HG03354 (cell line): ENCODE data around the gene EIF2S3B.
"Not testable (repeated sequence)": the region's sequence is repeated elsewhere in the genome, so short reads cannot be mapped to it uniquely, and the experiment has no call there.

Experiments used
- ATAC-seq: cut with Tn5 transposase; IDR thresholded peaks from one replicate; pipeline ENCODE4 v1.9.1; 2021; ENCODE audit warnings: mild to moderate bottlenecking; ENCODE audit not compliant: unreplicated experiment, poor library complexity, severe bottlenecking

Gene EIF2S3B

DNA sequence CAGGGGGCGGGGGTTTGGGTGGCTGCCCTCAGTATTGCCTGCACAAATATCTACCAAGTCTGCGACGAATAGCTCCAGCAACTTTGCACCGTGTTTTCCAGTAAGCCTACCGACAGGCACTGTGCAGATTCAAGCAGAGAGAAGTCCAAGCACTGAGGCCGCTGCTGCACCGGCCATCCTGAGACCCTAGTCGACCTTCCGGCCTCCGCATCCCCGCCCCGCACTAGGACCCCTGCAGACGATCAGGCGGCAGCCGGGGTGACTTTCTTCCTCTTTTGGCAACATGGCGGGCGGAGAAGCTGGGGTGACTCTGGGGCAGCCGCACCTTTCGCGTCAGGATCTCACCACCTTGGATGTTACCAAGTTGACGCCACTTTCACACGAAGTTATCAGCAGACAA is at the start of gene EIF2S3B:
Gene EIF2S3B (plus strand): TSS at position 271 of the 400 bp plus-strand sequence. CDS start 13 bp downstream, at position 284.
- no peak for ATAC-seq

- ATAC-seq: no peak
Measured at GRCh38 chr12:10456856-10457255, 48.8 kb upstream of the EIF2S3B start.

DNA sequence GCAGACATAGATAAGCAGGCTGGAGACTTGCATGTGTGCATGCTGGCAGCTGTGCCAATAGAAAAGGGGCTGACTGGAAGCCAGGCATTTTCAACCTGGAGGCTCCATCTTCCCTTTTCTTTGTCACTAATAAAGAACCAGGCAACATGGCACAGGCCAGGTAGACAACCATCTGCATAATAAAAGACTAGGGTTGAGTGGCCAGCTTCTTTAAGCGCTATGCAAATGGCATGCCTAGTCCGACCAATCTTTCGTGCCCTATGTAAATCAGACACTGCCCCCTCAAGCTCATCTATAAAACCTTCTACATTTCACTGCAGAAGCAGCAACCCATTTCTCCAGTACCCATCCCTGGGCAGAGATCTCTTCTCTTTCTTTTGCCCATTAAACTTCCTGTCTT is 47.9 kb upstream of the EIF2S3B start:
- no peak for ATAC-seq

- no peak for ATAC-seq
Measured at GRCh38 chr12:10466311-10466710, 39.4 kb upstream of the EIF2S3B start.

GRCh38 chr12:10469701-10470100 is 36.0 kb upstream of the EIF2S3B start:
- ATAC-seq: no peak

- ATAC-seq: not testable (repeated sequence)
Measured at GRCh38 chr12:10472808-10473207, 32.9 kb upstream of the EIF2S3B start.

GRCh38 chr12:10481901-10482300 is 23.8 kb upstream of the EIF2S3B start:
- ATAC-seq: not testable (repeated sequence)

- not testable (repeated sequence) for ATAC-seq
Measured at GRCh38 chr12:10487328-10487727, 18.4 kb upstream of the EIF2S3B start.

DNA sequence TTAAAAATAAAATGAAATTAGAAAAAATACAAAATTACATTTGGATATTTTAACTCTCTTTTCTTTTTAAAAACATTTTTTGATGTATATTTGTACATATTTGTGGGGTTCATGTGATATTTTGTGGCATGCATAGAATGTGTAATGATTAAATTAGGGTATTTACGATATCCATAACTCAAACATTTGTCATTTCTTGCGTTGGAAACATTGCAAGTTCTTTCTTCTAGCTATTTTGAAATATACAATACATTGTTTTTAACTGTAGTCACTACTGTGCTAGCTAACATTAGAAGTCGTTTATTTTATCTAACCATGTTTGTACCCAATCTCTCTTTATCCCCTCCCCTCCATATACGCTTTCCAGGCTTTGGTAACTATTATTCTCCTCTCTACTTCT is 13.9 kb upstream of the EIF2S3B start:
- ATAC-seq: no peak

- ATAC-seq: no peak
Measured at GRCh38 chr12:10497602-10498001, 8.1 kb upstream of the EIF2S3B start.

DNA sequence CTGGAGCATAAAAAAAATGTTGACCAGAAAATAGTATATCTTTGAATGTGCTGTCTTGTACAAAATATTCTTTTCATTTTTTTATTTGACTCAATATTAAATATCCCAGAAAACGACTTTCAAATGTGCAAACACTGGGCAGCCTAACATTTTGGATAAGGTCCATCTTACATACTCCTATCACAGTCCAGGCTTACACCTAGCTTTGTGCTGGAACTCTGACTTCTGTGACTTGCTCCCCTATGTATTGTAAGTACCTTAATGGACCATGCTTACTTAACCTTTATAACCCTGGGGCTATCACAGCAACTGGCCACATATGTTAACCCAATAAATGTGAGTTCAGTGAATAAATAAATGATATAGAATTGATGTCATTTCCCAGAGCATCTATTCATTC is 7.6 kb upstream of the EIF2S3B start:
- ATAC-seq: no peak

DNA sequence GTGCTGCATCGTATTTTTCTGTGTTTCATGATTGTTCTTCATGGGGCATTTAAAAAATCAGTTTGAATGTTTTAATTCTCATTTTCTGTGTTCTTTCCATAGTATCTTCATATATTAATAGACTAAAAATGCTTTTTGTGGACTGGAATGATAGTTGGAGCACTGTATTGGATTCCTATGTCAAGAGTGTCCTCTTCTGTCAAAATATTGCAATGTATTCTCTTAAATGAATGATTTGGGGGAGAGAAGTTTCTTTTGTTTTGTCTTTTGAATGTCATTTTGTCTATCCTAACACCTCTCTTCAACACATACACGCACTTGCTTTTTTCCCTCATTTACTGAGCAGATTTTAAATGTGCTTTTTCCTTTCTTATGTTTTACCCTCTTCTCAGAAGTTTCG is 4.7 kb upstream of the EIF2S3B start:
- no peak for ATAC-seq

GRCh38 chr12:10503460-10503859 is 2.2 kb upstream of the EIF2S3B start:
- no peak for ATAC-seq

GRCh38 chr12:10511756-10512355 is 6.2 kb downstream of the EIF2S3B start:
- no peak for ATAC-seq

DNA sequence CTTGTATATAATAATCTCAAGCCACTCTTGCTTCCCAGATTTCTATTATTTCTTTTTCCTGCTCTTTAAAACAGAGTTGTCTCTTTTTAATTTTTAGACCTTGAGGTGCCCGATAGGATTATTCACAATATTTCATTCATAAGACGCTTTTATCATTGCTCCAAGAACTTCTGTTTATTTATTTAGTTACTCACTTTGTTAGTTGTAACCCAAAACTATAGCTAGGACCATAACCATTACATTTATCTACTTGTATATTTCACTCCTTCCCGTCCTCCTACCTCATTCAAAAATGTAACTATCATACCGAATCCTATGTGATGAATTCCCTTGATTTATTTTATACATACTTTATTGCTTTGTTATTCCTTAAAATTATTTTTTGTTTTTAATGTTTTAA is 7.1 kb downstream of the EIF2S3B start:
- ATAC-seq: no peak

DNA sequence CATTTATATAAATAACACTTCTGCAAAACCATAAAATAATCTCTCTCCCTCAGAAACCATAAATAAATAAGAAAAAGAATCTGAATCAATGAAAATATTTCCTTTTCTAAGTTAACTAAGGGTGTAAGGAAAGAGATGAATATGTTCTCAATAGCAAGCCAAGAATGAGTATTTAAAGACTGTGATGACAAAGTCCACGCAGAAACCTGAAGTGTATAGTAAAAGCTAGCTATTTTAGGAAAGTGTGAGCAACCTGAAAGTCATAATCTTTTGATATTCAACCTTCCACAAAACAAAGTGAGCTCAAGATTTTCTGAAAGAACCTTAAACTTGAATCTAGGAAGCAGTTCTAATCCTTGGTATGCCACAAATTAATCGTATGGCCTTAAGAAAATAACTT is 15.9 kb downstream of the EIF2S3B start:
- ATAC-seq: no peak

DNA sequence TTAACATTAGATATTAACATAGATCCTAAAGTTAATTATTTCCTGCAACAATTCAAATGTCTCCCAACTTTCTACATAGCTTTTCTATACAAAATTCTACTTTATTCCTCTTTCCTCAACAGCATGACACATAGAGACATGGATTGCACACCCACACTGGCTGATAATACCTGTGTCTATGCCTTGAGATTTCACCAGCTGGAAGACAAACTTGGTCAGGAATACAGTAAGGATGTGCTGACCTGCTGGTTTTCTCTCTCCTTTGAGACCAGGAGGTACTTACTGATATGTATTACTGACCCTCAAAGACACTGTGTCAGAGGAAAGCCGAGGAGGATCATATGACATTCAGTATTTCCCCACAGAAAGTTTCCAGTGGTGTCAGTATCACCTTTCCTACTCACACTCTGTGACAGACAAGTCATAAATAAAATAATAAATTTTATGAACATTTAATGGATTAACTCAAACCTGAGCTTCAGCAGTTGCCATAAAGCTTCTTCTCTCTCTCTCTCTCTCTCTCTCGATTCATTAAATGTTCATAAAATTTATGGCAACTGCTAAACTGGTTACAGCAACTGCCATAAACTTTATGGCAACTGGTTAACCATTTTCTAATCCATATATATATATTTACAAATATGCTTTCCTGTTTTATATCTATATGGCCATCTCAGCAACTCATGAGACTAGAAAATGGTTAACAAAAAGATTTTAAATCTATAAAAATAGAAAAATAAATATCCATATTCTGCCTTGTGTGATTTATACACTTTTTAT is 22.7 kb downstream of the EIF2S3B start:
- no peak for ATAC-seq

GRCh38 chr12:10529603-10530002 is 23.9 kb downstream of the EIF2S3B start:
- ATAC-seq: no peak

DNA sequence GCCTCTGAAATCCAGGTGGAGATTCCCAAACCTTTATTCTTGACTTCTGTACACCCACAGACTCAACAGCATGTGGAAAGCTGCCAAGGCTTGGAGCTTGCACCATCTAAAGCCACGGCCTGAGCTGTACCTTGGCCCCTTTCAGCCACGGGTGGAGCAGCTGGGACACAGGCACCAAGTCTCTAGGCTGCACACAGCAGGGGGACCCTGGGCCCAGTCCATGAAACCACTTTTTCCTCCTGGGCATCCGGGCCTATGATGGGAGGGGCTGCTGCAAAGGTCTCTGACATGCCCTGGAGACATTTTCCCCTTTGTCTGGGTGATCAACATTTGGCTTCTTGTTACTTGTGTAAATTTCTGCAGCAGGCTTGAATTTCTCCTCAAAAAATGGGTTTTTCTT is 32.0 kb downstream of the EIF2S3B start:
- ATAC-seq: no peak

- ATAC-seq: peak; percentile 98
Measured at GRCh38 chr12:10540776-10541205, 35.1 kb downstream of the EIF2S3B start.

GRCh38 chr12:10543499-10543898 is 37.8 kb downstream of the EIF2S3B start:
- ATAC-seq: no peak
